HUES48 (cell line): ENCODE results near the gene CLSTN2.

Source experiments
- H3K27ac ChIP-seq: one replicate; pipeline ENCODE4 v1.7.0; 2013; ENCODE audit warnings: low read depth, low read length, inconsistent platforms
- H3K27me3 ChIP-seq: 2 replicates; pipeline ENCODE4 v1.6.1; 2013; ENCODE audit warnings: mild to moderate bottlenecking, low read length; ENCODE audit not compliant: control insufficient read depth, insufficient read depth
- H3K36me3 ChIP-seq: 2 replicates; pipeline ENCODE4 v1.6.1; 2013; ENCODE audit warnings: low read length; ENCODE audit not compliant: control insufficient read depth, insufficient read depth
- H3K4me1 ChIP-seq: 2 replicates; pipeline ENCODE4 v1.6.1; 2013; ENCODE audit warnings: mild to moderate bottlenecking, low read length; ENCODE audit not compliant: control insufficient read depth, insufficient read depth
- H3K4me3 ChIP-seq: 2 replicates; pipeline ENCODE4 v1.5.1; 2013; ENCODE audit warnings: mild to moderate bottlenecking, low read depth, low read length
- H3K9ac ChIP-seq: 2 replicates; pipeline ENCODE4 v1.6.1; 2013; ENCODE audit warnings: mild to moderate bottlenecking, low read depth, low read length, moderate library complexity
- H3K9me3 ChIP-seq: 2 replicates; pipeline ENCODE4 v1.6.1; 2013; ENCODE audit warnings: low read length; ENCODE audit not compliant: control insufficient read depth, insufficient read depth

The CLSTN2 gene

GRCh38 chr3:140501061-140501769 is 566.2 kb downstream of the CLSTN2 start:
- Histone ChIP-seq H3K36me3 (no peaks in the 10 kb centered on the region), H3K27me3 (no peaks in the 10 kb centered on the region), H3K4me1 (peaks cover 23% of the 10 kb centered on the region), H3K9me3 (no peaks in the 10 kb centered on the region), H3K9ac (no peak overlapping the region), H3K4me3 (no peak overlapping the region), H3K27ac (no peak overlapping the region)

DNA sequence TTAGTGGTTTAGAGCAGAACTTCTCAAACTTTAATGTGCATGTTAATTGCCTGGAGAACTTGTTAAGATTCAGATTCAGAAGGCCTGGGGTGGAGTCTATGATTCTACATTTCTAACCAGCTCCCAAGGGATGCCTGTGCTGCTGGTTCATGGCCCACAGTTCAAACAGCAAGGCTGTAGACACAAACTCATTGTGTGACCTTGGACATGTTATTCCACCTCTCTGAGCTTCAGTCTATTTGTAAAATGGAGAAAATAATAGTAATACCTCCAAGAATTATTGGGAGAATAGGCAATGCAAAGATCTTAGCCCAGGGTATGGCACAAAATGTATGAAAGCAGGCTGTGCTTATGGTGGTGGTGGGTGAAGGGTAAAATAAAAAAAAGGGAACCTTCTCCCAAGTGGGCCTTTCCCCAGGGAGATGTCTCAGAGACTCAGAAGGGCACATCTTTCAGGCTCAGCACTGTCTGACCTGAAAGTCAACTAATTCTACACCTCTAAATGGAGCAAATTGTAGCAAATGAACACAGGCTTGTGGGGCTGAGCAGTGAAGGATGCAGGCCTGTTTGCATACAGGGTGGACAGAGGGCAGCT is 566.9 kb downstream of the CLSTN2 start:
- no peak overlapping the region for H3K9ac ChIP-seq

DNA sequence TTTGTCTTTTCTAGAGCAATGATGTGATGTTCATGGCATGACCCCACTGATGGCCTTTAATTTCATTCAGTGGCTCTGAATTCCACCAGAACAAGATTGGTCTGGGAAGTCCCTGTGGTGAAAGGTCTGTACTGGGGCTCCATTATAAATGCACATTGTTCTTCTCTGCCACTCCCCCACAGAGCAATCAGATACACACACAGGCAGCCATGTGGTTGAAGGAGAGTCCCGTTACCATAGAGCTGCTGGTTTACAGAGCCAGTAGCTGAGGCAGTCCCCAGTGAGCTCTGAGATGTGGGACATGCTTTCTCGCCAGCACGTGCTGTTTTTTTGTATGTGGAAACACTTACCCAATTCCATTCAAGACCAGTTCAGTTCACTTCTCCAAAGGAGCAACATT is 570.2 kb downstream of the CLSTN2 start:
- H3K36me3 ChIP-seq: no peaks in the 10 kb centered on the region
- no peaks in the 10 kb centered on the region for H3K27me3 ChIP-seq
- H3K4me1 ChIP-seq: peaks cover 42% of the 10 kb centered on the region
- no peak overlapping the region for H3K27ac ChIP-seq
- no peak overlapping the region for H3K9ac ChIP-seq
- no peak overlapping the region for H3K4me3 ChIP-seq
- no peaks in the 10 kb centered on the region for H3K9me3 ChIP-seq

More for the DNA sequence above, 566.9 kb downstream of the CLSTN2 start:
- Histone ChIP-seq H3K27me3 (no peaks in the 10 kb centered on the region), H3K4me3 (no peak overlapping the region), H3K9me3 (no peaks in the 10 kb centered on the region), H3K4me1 (peaks cover 28% of the 10 kb centered on the region), H3K27ac (no peak overlapping the region), H3K36me3 (no peaks in the 10 kb centered on the region)

- H3K4me1 ChIP-seq: peaks cover 49% of the 10 kb centered on the region
- H3K36me3 ChIP-seq: no peaks in the 10 kb centered on the region
- H3K27ac ChIP-seq: no peak overlapping the region
- H3K9me3 ChIP-seq: no peaks in the 10 kb centered on the region
- no peak overlapping the region for H3K4me3 ChIP-seq
- no peaks in the 10 kb centered on the region for H3K27me3 ChIP-seq
- no peak overlapping the region for H3K9ac ChIP-seq
Measured at GRCh38 chr3:140505876-140506275, 570.9 kb downstream of the CLSTN2 start.

DNA sequence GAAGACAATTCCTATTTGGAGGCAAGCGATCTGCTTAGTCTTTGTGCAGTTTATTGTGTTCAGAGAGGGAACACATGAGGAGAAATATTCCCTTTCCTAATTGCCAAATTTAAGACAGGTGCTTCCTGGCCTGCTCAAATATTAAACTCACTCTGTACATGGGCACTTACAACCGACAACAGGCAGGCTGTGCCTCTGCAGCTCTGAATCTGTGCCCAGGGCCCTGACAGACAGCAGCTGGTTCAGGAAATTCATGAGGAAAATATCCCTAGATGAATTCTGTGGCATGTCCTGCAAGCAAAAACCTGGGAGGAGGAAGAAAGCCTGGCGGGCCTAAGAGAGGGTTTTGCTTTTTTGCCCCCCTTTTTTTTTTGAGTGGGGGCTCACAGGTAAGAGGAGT is 573.6 kb downstream of the CLSTN2 start:
- Histone ChIP-seq H3K27me3 (no peaks in the 10 kb centered on the region), H3K27ac (no peak overlapping the region), H3K4me3 (no peak overlapping the region), H3K9me3 (no peaks in the 10 kb centered on the region), H3K9ac (no peak overlapping the region), H3K36me3 (no peaks in the 10 kb centered on the region), H3K4me1 (peaks cover 52% of the 10 kb centered on the region)

GRCh38 chr3:140509534-140509933 is 574.5 kb downstream of the CLSTN2 start:
- peak overlapping the region; percentile 23 for H3K4me3 ChIP-seq

DNA sequence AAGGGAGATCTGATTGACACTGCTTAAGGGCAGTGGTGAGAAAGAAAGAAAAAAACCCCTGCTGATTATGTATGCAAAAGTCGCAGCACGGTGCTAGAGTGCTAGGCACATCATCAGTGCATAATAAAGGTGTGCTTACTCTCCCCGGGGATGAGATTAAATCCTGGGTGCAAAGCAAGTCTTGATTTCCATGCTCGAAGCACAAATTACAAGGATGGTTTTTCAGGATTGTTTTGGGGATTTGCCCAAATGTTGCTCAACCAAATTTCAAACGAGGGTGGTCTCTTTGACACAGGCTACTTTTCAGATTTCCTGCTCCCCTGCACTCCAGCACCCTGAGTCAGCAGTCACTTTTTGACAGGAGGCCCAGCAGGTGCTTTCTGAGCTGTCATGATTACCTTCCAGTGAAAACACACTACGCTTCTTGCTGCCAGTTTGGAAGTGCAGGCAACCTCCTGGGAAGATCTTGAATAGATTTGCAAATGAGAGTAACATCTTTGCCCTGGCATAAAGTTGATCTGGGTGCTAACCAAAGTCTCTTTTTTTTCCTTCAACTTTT is 575.4 kb downstream of the CLSTN2 start:
- H3K4me3 ChIP-seq: peak overlapping the region; percentile 23
- H3K27ac ChIP-seq: peak overlapping the region; percentile 72
- H3K4me1 ChIP-seq: peaks cover 40% of the 10 kb centered on the region
- H3K9me3 ChIP-seq: no peaks in the 10 kb centered on the region
- no peaks in the 10 kb centered on the region for H3K27me3 ChIP-seq
- no peaks in the 10 kb centered on the region for H3K36me3 ChIP-seq
- no peak overlapping the region for H3K9ac ChIP-seq

More at GRCh38 chr3:140509534-140509933, 574.5 kb downstream of the CLSTN2 start:
- no peaks in the 10 kb centered on the region for H3K36me3 ChIP-seq
- peaks cover 49% of the 10 kb centered on the region for H3K4me1 ChIP-seq
- H3K27ac ChIP-seq: peak overlapping the region; percentile 72
- H3K9ac ChIP-seq: no peak overlapping the region
- H3K27me3 ChIP-seq: no peaks in the 10 kb centered on the region
- no peaks in the 10 kb centered on the region for H3K9me3 ChIP-seq

- Histone ChIP-seq H3K36me3 (no peaks in the 10 kb centered on the region), H3K4me1 (peaks cover 7% of the 10 kb centered on the region), H3K9ac (no peak overlapping the region), H3K27ac (no peak overlapping the region), H3K9me3 (peaks cover 10% of the 10 kb centered on the region), H3K27me3 (no peaks in the 10 kb centered on the region), H3K4me3 (no peak overlapping the region)
Measured at GRCh38 chr3:140521751-140522445, 586.9 kb downstream of the CLSTN2 start.

GRCh38 chr3:140522653-140523380 is 587.8 kb downstream of the CLSTN2 start:
- no peak overlapping the region for H3K4me3 ChIP-seq
- peaks cover 7% of the 10 kb centered on the region for H3K4me1 ChIP-seq
- no peaks in the 10 kb centered on the region for H3K36me3 ChIP-seq
- H3K27ac ChIP-seq: no peak overlapping the region
- no peaks in the 10 kb centered on the region for H3K27me3 ChIP-seq
- H3K9ac ChIP-seq: no peak overlapping the region
- peaks cover 10% of the 10 kb centered on the region for H3K9me3 ChIP-seq

- Histone ChIP-seq H3K9me3 (peaks cover 10% of the 10 kb centered on the region), H3K4me1 (peaks cover 7% of the 10 kb centered on the region), H3K36me3 (no peaks in the 10 kb centered on the region), H3K9ac (no peak overlapping the region), H3K27ac (no peak overlapping the region), H3K4me3 (no peak overlapping the region), H3K27me3 (no peaks in the 10 kb centered on the region)
Measured at GRCh38 chr3:140523600-140523999, 588.6 kb downstream of the CLSTN2 start.
